ENCODE results near the gene KCTD16.

- no peak for TF ChIP-seq EZH2 (IDR thresholded peaks at IDR 0.05; ENCODE audit: borderline replicate concordance, insufficient read depth, low read depth, low read length, poor library complexity, severe bottlenecking)
- TF ChIP-seq, protein P1, sequence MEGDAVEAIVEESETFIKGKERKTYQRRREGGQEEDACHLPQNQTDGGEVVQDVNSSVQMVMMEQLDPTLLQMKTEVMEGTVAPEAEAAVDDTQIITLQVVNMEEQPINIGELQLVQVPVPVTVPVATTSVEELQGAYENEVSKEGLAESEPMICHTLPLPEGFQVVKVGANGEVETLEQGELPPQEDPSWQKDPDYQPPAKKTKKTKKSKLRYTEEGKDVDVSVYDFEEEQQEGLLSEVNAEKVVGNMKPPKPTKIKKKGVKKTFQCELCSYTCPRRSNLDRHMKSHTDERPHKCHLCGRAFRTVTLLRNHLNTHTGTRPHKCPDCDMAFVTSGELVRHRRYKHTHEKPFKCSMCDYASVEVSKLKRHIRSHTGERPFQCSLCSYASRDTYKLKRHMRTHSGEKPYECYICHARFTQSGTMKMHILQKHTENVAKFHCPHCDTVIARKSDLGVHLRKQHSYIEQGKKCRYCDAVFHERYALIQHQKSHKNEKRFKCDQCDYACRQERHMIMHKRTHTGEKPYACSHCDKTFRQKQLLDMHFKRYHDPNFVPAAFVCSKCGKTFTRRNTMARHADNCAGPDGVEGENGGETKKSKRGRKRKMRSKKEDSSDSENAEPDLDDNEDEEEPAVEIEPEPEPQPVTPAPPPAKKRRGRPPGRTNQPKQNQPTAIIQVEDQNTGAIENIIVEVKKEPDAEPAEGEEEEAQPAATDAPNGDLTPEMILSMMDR (IDR thresholded peaks at IDR 0.05): no peak
These were observed 206.5 kb downstream of the KCTD16 start for GRCh38 chr5:144377207-144377606.
